GM19463 (cell line): ENCODE measurements around the gene CRYM.
"Not testable (repeated sequence)": the region's sequence is repeated elsewhere in the genome, so short reads cannot be mapped to it uniquely, and the experiment has no call there.

Experiments
- ATAC-seq: cut with Tn5 transposase; IDR thresholded peaks from one replicate; pipeline ENCODE4 v1.9.1; 2021; ENCODE audit warnings: mild to moderate bottlenecking, moderate library complexity; ENCODE audit not compliant: unreplicated experiment

Gene CRYM

GRCh38 chr16:21250072-21250923 lies 27.8 kb downstream of the CRYM start:
- ATAC-seq = no peak

DNA sequence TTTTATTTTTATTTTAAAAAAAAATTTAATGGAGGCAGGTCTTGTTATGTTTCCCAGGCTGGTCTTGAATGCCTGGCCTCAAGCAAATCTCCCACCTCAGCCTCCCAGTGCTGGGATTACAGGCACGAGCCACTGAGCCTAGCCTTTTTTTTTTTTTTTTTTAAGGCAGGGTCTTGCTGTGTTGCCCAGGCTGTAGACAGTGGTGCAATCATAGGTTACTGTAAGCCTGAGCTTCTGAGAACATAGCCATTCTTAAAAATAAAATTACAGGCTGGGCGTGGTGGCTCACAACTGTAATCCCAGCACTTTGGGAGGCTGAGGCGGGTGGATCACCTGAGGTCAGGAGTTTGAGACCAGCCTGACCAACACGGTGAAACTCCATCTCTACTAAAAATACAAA lies 29.9 kb downstream of the CRYM start:
- ATAC-seq = not testable (repeated sequence)

- ATAC-seq = no peak
Observed at GRCh38 chr16:21244518-21245215, 33.4 kb downstream of the CRYM start.

- no peak for ATAC-seq
Observed at GRCh38 chr16:21242756-21243155, 35.3 kb downstream of the CRYM start.

- no peak for ATAC-seq
Observed at GRCh38 chr16:21239646-21240045, 38.4 kb downstream of the CRYM start.

DNA sequence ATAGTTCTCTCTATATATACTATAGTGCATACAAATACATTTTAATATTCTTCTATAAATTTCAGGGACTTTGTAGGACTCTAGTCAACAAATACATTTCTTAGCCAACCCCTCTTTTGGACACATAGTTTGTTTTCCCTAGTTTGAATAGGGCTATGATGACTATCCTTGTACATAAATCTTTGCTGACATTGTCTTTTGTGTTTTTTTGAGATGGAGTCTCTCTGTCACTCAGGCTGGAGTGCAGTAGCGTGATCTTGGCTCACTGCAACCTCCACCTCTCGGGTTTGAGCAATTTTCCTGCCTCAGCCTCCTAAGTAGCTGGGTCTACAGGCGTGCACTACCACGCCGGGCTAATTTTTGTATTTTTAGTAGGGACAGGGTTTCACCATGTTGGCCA lies 41.3 kb downstream of the CRYM start:
- ATAC-seq = no peak

- ATAC-seq = no peak
Observed at GRCh38 chr16:21235199-21235585, 42.9 kb downstream of the CRYM start.

- no peak for ATAC-seq
Observed at GRCh38 chr16:21233521-21234150, 44.5 kb downstream of the CRYM start, which contains the start of gene ANKS4B. Gene ANKS4B, plus strand, starts transcription at chr16:21233699. Its CDS starts 39 bp downstream, at chr16:21233738.

GRCh38 chr16:21233045-21233520 lies 45.0 kb downstream of the CRYM start:
- ATAC-seq = no peak

DNA sequence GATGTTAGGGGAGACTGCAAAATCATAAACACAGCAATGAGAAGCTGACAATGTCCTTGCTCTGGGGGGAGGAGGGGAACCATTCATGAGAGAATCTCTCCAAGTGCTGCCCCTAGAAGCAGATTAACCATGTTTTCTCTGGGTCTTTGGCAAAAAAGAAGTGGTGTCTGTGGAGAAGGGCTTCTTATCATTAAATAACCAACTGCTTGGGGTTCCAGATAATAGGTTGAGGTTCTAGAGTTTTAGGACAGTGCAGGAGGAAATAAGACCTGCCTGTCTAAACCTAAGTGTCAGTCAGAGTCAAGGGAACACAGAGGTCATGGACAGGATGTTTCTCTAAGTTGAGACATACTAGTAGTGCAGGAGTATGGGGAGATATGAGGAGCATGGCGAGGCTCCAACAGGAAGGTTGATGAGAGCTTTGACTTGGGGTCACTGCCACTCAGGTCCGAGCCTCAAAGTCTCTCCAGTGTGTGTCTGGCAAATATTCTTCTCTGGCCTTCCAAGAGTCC lies 49.7 kb downstream of the CRYM start:
- no peak for ATAC-seq

DNA sequence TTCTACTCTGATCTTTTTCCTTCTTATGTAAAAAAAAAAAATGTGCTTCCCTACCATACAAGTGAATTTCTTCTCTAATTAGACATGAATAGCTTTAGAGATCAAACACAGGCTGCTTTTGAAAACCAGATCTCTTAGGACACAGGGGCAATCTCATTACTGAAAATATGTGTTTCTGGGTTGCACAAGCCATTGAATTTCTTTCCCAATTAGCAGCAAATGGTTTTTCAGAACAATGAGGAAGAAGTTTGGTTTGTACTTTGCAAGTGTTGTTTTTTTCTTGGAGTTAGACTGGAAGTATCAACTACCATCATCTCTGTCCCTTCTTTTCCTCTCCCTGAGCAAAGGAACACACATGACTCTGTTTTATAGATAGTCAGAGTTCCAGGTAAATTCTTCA lies 50.2 kb downstream of the CRYM start:
- no peak for ATAC-seq

GRCh38 chr16:21226749-21227148 lies 51.3 kb downstream of the CRYM start:
- no peak for ATAC-seq

DNA sequence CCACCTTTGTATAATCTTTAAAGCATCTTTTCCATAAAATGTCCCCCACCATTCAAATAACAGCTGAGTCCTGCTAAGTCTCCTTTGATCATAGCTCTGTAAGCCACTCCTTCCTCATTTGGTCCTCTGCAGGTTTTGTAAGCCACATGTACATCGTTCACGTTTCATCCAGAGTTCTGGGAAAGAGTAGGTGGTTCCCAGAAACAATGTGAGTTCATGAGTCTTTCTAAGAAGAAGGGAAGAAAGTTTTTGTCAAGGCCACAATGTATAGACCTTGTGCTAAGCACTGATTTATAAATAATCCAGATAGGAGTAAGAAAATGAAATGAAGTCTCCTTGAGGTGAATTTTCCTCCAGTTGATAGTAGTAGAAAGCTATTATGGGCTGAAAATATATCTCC lies 53.3 kb downstream of the CRYM start:
- no peak for ATAC-seq

- ATAC-seq = no peak
Observed at GRCh38 chr16:21223787-21224186, 54.3 kb downstream of the CRYM start.

DNA sequence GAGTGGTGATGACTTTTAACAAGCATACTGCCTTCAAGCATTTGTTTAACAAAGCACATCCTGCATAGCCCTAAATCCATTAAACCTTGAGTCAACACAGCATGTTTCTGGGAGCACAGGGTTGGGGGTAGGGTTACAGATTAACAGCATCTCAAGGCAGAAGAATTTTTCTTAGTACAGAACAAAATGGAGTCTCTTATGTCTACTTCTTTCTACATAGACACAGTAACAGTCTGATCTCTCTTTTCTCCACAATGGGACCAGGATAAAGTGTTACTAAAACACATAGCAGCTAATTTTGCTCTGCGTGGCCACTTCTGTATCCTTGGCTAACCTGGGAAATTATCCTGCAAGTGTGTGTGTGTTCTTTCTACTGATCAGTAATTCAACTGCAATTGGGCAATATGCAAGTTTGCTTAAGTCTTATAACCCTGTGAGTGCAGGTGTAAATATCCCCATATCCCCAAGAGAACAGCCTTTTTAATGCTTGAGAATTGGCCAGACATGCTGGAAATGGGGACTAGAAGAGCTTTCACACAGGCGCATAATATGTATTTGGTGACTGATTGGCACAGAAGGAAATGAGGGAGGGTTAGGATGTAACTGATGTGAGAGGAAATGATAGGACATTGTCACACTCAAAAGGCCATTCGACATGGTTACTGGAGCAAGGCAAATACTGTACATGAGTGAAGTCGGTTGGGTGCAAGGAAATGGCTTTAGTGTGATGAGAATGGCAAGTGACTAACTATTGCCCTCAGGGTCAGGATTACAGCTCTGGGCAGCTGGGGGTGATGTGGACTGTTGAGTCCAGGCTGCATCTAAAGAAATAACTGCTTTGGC lies 55.4 kb downstream of the CRYM start:
- no peak for ATAC-seq

- no peak for ATAC-seq
Observed at GRCh38 chr16:21219551-21219950, 58.5 kb downstream of the CRYM start.

GRCh38 chr16:21218153-21218552 lies 59.9 kb downstream of the CRYM start:
- ATAC-seq = no peak

DNA sequence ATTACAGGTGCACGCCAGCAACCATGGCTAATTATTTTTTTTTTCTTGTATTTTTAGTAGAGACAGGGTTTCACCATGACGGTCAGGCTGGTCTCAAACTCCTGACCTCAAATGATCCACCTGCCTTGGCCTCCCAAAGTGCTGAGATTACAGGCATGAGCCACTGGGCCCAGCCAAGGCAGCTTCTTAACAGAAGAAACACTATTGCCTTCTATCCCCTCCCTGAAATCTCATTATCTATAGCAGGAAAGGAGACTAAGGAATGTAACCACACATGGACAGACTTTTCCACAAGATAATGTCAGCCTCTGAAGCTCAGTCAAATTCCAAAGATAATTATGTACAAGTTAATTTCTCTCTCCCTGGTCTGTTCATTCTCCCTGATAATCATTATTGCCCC lies 61.0 kb downstream of the CRYM start:
- no peak for ATAC-seq

- ATAC-seq = no peak
Observed at GRCh38 chr16:21214086-21214485, 64.0 kb downstream of the CRYM start.

DNA sequence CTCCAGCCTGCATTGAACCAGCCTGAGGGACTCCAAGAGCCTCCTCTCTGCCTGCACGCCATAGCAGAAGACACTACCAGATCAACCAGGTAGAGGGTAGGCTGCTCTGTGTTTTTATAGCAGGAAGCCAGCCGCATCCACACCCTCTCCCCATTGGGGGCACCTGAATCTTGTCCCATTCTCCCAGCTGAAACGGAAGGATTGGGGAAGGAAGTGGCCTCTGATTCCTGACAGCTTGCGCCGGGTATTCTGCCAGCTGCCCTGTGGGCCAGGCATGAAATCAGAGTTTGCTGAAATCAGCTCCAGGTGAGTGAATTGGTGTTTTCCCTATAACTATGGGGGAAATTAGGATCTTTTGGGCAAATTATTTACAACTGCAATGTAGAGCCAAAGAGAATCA lies 66.6 kb downstream of the CRYM start, which contains the start of gene ZP2:
ZP2 (minus strand) TSS at position 89 of the 400 bp plus-strand sequence; CDS start at position 62, 27 bp downstream.
- no peak for ATAC-seq
